Muscle of back (tissue), 13 donors: ENCODE measurements around the gene PCP2. TPM values are rescaled to one million over a fixed set of nuclear protein-coding genes. Genes with fewer than 3 reads are reported as not detected.

Experiments
- DNase-seq, 3 donors: peaks; one replicate each; pipeline versions ENCODE4 v3.0.0 to v3.0.0-alpha.2; 2013
- long read RNA-seq, 9 donors: transcript quantifications; one replicate each; lab custom pipeline, GENCODE V29; 2026
- polyA plus RNA-seq, 10 donors: library from polyadenylated mRNA; unstranded; fragments of 120-200 nt; gene quantifications; one replicate each; pipeline ENCODE4 v1.2.1, GENCODE V29; 2013; ENCODE audit not compliant: insufficient read length in 10 of 10

PCP2 gene
- under 1 TPM in 1 of 10 donors, not detected in 9; 0.26 TPM for polyA plus RNA-seq
- long read RNA-seq, donor 1, result 0 reads
- long read RNA-seq, donor 2, result 0 reads
- long read RNA-seq, donor 3, result 0 reads
- long read RNA-seq, donor 4, result 0 reads
- long read RNA-seq, donor 5, result 0 reads
- long read RNA-seq, donor 6, partial matches to known transcripts, result 6 of 66 reads
- long read RNA-seq, donor 6, other reads (novel, unspliced or antisense), result 60 of 66 reads
- long read RNA-seq, donor 7, partial matches to known transcripts, result 0 of 37 reads
- long read RNA-seq, donor 7, other reads (novel, unspliced or antisense), result 37 of 37 reads
- long read RNA-seq, donor 8, result 0 reads
- long read RNA-seq, donor 9, result 0 reads

- no peak for DNase-seq
Measured at GRCh38 chr19:7633698-7634097, at the start of gene PCP2. Gene PCP2 (minus strand): TSS chr19:7633719. CDS start chr19:7633457, 262 bp downstream.

GRCh38 chr19:7682175-7682855 is 48.8 kb upstream of the PCP2 start:
- peak in 1 of 3 donors; percentile 16 for DNase-seq

GRCh38 chr19:7681340-7682174 is 48.0 kb upstream of the PCP2 start:
- peak; percentile 65 to 88 (median 77) for DNase-seq

- peak; percentile 81 to 96 (median 94) for DNase-seq
Measured at GRCh38 chr19:7680606-7681339, 47.3 kb upstream of the PCP2 start, which contains the start of gene TRAPPC5. Gene TRAPPC5 (plus strand): TSS chr19:7680833. CDS start chr19:7682254, 1,421 bp downstream.

DNA sequence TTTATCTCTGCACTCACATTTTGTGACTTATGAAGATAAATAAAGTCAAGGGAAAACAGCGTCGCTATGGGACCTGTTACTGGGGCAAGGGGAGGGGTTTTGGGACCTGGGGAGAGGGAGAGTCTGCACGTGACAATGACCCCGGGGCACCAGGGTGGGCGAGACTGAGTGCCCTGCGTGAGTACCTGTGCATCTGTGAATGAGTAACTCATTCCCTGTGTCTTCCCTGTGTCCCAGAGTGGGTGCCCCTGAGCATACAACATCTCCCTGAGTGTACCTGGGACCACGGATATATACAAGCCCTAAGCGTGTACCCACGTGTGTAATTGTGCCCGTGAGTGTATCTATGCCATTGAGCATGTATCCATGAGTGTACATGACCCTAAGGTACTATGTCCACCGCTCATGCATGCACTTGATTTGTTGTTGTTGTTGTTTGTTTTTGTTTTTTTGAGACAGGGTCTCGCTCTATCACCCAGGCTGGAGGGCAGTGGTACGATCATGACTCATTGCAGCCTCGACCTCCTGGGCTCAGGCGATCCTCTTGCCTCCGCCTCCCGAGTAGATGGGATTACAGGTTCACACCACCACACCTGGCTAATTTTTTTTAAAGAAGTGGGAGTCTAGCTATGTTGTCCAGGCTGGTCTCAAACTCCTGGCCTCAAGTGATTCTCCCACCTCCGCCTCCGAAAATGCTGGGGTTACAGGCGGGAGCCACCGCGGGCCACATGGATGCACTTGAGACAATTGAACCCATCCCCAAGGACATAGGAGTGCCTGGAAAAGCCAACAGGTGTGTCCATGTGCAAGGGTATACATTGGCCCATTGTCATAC is 46.5 kb upstream of the PCP2 start:
- DNase-seq, result no peak

- DNase-seq, result no peak
Measured at GRCh38 chr19:7678971-7679751, 45.6 kb upstream of the PCP2 start.

DNA sequence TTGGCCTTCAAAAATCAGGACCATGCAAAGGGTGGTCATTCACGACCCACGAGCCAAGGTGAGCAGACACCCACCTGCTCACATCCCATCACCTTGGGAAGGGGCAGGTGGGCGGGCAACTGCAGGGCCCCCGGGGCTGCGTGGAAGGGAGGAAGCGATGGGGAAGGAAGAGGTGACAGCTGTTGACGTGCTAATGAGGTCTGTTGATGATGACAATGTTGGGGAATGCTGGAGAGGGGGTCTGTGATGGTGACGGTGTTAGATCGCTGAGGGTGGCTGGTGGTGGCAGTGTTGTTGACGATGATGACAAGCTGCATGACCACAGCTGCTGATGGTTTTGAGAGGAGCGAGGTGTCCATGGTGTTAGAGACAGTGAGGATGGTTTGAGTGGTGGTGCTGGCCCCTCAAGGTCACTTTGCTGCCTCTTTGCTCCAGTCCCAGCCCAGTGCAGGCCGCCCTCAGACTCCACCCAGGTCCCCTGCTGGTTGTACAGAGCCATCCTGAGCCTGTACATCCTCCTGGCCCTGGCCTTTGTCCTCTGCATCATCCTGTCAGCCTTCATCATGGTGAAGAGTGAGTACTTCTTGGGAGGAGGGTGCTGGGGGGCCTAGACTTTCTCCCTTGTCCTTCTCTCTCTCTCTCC is 44.3 kb upstream of the PCP2 start:
- no peak for DNase-seq

- DNase-seq, result no peak
Measured at GRCh38 chr19:7676854-7677253, 43.3 kb upstream of the PCP2 start, which contains the start of gene MCEMP1. Gene MCEMP1 (plus strand): TSS chr19:7677090. CDS start chr19:7677121, 31 bp downstream.

- DNase-seq, result no peak
Measured at GRCh38 chr19:7676376-7676775, 42.9 kb upstream of the PCP2 start.

GRCh38 chr19:7674010-7675005 is 40.8 kb upstream of the PCP2 start:
- DNase-seq, result peak in 2 of 3 donors; percentile 40 to 67

- no peak for DNase-seq
Measured at GRCh38 chr19:7672522-7672921, 39.0 kb upstream of the PCP2 start.

- no peak for DNase-seq
Measured at GRCh38 chr19:7670790-7671189, 37.3 kb upstream of the PCP2 start.

GRCh38 chr19:7670150-7670783 is 36.7 kb upstream of the PCP2 start:
- peak in 2 of 3 donors; percentile 39 to 41 for DNase-seq

DNA sequence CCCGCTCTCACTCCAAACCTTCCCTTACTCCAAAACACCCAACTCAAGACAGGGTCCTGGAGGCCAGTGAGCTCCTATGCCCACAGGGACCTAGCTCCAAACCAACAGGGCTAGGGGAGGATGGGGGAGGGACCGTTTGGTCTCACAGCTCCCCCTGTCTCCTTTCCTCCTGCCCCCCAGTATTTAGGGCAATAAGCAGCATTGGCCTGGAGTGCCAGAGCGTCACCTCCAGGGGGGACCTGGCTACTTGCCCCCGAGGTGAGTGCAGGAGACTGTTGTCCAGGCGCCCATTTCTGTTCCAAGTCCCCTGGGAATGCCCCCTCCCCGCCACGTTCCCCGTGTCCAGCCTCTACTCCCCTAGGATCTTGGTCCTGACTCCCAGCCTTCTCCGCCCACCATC is 36.1 kb upstream of the PCP2 start:
- DNase-seq, result no peak

- no peak for DNase-seq
Measured at GRCh38 chr19:7668842-7669241, 35.3 kb upstream of the PCP2 start, which contains the start of gene RETN. Gene RETN (plus strand): TSS chr19:7669049. CDS start chr19:7669327, 278 bp downstream.

DNA sequence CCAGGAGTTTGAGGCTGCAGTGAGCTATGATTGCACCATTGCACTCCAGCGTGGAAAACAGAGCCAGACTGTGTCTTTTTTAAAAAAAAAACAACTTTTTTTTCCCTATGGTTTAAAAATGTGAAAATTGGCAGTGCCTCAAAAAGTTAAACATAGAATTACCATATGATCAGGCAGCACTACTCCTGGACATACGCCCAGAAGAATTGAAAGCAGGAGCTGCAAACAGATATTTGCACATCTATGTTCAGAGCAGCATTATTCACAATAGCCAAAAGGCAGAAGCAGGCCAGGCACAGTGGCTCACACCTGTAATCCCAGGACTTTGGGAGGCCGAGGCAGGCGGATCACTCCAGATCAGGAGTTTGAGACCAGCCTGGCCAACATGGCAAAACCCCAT is 31.6 kb upstream of the PCP2 start:
- peak; percentile 69 to 89 (median 80) for DNase-seq

DNA sequence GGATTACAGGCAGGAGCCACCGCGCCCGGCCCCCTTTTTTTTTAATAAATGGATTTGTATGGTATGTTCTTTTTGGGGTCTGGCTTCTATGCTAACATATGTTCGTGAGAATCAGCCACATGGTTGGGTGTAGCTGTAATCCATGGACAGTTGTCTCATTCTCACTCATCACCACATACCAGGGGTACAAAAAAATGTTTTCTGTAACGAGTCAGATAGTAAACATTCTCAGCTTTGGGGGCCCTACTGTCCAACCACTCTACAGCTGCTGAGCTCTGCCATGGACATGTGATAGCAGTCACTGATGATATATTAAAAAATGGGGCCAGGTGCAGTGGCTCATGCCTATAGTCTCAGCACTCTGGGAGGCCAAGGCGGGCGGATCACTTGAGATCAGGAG is 30.2 kb upstream of the PCP2 start:
- no peak for DNase-seq
